HG02571 (cell line): ENCODE measurements around the gene GNG2.

Experiments used
- ATAC-seq: cut with Tn5 transposase; IDR thresholded peaks from one replicate; pipeline ENCODE4 v1.9.1; 2021; ENCODE audit warnings: mild to moderate bottlenecking, moderate library complexity; ENCODE audit not compliant: unreplicated experiment

Gene GNG2

DNA sequence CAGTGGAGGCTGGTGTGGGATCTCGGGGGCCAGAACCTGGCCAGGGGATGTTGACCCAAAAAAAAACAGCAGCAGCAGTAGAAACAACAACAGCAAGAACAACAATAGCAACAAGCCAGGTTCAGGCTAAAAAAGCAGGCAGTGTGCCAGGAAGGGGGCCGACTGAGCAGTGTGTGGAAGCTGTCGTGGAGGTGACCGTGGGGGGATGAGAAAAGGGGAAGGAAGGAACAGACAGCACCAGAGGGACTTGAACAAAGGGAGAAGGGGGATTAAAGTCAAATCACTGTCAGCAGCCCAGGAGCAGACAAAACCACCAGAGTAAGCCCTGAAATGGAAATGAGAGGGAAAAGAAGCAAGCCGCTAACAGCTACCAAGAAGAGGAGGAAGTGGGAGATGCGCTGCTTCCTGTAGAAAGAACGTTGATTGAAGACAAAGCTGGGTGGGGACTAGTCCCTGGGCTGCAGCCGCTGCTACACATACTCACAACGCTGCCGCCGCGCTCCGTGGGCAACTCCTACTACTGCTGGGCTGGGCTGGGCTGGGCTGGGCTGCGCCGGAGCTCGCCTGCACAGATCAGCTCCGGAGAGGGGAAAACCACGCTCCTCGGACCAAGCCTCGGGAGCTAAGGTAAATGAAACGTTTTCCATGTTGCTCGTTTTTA is at the start of gene GNG2:
Gene GNG2, plus strand, starts transcription at position 449 of the 661 bp plus-strand sequence. CDS start 90,067 bp downstream, outside the sequence.
- peak; percentile 92 for ATAC-seq

DNA sequence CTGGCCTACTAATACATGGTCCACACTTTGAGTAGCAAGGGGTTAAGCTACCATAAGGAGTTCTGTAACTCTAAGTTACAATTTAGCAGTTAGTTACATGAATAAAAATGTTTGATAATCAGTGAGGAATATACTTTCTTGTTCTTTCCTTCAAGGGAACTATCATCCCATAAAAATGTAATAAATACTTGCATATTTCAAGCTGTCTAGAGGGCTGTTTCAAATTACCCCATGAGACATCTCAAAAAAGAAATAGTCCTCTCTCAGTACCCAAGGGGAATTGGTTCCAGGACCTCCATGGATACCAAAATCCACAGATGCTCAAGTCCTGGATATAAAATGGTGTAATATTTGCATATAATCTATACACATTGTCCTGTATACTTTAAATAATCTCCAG is 48.7 kb upstream of the GNG2 start:
- ATAC-seq = no peak

GRCh38 chr14:51816031-51816430 is 44.4 kb upstream of the GNG2 start:
- ATAC-seq = no peak

GRCh38 chr14:51817326-51817725 is 43.1 kb upstream of the GNG2 start:
- no peak for ATAC-seq

DNA sequence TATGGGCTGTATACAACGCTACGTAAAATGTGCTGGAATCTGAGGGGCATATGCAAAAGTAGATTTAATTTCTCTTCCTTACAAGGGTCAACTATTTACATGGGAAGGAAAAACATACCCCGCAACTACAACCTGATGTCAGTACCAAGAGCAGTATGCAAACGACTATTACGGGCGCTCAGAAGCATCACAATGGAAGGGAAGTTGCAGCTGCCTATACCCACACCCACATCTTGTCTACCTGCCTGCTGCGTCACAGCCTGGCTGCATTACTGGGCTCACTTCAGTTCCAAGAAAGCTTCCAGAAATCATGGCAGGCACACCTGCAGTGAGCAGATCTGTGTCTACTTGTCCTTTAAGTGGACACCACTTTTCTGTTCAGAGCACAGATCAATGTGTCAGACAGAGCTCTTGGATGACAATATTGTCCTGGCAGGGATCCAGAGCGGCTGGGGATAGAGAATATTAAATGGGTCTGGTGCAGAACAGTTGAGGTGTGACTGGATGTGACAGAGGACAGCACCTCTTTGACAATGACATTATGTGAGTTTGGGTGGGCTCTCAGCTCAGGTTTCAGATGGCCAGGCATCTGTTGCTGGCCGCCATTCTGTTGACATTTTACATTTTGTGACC is 41.5 kb upstream of the GNG2 start:
- ATAC-seq = no peak

GRCh38 chr14:51821822-51822221 is 38.6 kb upstream of the GNG2 start:
- ATAC-seq = no peak

DNA sequence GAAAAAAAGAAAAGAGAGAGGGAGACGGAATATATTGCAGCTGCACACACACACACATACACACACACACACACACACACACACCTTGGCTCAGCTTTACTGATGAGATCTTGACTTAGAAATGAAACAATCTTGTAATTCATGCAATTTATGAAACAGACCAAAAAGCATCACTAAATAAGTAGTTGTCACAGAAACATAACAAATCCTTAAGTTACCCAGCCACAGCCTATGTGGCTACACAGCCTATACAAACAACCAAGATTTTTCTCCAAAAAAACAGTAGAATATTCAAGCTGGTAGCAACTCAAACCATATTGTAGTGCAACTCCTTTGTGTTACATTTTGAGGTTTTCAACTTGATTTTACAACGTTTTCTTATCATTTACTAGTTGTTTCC is 37.9 kb upstream of the GNG2 start:
- ATAC-seq = no peak

- no peak for ATAC-seq
Observed at GRCh38 chr14:51823706-51824105, 36.7 kb upstream of the GNG2 start.

DNA sequence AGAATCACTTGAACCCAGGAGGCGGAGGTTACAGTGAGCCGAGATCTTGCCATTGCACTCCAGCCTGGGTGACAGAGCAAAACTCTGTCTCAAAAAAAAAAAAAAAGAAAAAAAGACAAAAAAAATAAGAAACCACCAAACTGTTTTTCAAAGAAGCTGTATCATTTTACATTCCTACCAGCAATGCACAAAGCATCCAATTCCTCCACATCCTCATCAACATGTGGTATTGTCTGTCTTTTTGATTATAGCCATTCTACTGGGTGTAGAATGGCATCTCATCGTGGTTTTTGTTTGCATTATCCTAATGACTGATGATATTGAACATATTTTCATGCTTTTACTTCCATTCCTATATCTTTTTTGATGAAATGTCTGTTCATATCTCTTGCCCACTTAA is 36.2 kb upstream of the GNG2 start:
- no peak for ATAC-seq

DNA sequence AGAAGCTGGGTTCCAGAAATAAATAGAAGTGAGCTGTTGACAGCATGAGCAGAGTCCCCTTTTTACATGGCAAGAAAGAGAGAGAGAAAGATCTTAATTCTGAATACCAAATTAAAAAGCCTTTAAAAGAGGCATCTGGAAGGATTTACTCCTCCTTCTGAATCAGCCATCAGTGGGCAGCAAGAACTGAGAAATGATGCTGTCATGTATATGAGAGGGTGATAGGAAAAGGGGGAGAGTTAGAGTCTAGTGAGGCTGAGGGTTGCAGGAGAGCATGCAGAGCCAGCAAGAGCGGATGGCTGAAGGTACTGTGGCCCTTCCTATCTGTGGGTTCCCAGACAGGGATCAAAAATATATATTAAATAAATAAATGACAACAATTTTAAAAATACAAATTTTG is 34.5 kb upstream of the GNG2 start:
- no peak for ATAC-seq

DNA sequence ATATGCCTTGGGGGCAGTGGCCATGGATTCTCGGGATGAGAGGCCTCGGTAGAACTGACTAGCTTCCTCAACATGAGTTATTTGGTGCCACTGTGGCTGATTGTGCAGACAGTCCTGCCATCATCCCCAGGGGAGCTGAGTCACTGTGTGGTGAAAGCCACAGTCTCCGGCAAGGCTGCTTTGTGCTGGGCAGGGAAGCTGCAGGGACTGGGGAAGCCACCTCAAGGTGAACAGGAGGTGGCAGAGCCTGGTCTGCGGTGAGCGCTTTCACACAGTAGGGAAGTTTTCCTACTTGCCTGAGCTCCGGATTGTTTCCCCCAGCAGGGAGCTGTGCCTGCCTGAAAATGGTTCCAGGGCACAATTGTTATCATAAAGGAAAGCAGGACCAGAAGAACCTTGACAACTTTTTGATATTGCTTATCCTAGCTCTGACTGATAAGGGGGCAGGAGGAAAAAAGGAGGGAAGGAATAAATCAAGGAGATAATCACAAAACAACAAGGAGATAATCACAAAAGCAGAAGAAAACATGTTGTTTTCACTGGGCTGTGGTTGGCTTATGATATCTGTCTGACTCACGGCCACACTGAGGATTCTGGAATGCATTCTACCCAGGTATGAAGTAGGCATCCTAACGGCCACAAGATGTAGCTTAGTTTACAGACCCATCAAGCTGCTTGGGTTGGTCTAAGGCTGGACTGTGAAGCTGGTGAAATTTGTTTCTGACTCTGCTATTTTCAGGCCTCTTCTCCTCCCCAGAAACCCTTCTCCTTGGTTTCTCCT is 32.2 kb upstream of the GNG2 start:
- ATAC-seq = peak; percentile 92

- ATAC-seq = no peak
Observed at GRCh38 chr14:51834240-51834639, 26.2 kb upstream of the GNG2 start.

DNA sequence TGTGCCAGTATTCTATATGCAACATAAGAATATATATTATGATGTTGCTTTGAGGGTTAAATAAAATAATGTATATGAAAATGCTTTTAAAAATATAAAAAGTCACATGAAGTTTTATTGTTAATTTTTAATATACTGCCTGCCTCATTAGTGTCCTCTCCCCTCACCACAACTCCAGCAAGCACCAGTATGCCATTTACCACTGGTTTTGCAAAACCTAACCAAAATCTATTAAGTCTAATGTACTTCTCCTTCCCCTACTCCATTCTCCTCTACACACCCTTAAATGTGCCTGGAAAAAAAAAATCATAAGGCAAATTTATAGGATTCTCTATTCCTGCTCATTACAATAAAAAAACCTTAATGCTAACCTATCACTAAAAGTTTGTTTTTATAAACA is 24.0 kb upstream of the GNG2 start:
- ATAC-seq = no peak

DNA sequence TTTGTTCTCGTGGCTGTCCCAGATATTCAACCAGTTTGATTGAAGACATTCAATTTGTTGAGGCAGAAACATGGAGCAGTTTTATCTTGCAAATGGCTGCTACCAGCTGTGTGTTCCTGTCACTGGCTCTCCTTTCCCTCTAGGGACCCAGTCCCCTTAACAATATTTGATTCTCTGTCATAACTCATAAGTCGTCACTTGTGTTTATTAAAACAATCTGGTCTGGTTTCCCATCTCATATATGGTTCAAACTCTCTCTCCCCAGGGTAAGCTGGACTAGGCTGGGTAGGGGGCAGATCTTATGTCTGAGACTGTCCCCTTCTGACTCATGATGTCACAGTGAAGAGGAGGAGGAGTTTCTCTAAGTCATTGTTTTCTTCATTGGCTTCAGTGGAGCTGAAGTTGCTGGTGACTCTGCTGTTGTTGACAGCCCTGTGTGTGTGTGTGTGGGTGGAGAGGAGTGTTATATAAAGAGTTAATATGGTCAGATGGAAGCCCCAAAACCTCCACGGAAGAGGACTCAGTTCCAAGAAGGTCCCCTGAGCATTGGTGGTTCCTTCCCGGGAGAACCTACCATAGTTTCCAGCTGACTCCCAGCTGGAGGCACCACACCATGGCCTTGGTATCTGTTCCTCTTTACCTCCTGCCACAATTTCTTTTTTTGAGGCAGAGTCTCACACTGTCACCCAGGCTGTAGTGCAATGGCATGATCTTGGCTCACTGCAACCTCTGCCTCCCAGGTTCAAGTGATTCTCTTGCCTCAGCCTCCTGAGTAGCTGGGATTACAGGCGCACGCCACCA is 16.1 kb upstream of the GNG2 start:
- peak; percentile 27 for ATAC-seq

GRCh38 chr14:51845811-51846210 is 14.6 kb upstream of the GNG2 start:
- no peak for ATAC-seq

DNA sequence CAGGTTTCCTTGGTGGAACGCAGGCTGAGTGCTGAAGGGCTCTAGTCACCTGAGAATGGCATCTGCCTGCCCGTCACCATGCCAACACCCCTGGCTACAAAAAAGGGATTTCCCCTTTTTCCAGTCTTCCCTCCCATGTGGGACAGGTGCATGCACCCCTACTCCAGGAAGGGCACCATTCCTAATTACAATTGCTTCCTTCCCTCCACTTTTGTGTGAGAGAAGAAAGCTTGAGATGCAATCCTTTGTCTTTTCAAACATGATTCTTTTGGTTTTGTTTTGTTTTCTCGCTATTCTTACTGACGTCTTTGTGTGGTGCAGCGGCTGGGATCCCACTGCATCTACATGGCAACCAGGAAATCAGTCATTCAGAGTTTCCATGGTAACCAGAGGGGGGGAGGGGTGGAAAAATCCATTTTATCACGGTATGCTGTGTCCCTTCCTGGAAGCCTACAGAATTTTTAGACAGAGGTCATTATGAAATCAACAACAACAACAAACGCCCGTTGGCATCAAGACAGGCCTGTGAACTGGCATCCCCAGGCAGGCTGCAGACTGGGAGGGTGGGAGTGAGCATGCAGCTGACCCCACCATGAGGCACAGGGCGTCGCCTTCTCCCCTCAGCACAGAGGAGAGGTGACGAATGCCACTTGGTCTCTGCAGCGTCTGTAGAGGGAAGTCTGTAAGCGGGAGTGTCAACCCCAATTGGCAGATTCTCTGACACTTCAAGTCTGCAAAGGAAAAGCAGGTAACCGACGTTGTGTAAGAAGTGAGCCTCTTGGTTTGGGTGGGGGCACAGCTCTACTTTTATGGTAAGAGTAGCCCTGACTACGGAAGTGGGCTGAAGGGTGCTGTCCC is 13.6 kb upstream of the GNG2 start:
- peak; percentile 74 for ATAC-seq

GRCh38 chr14:51847489-51847796 is 13.0 kb upstream of the GNG2 start:
- no peak for ATAC-seq

- no peak for ATAC-seq
Observed at GRCh38 chr14:51848120-51848519, 12.3 kb upstream of the GNG2 start.

GRCh38 chr14:51849097-51849496 is 11.3 kb upstream of the GNG2 start:
- ATAC-seq = no peak

GRCh38 chr14:51850651-51851050 is 9.8 kb upstream of the GNG2 start:
- ATAC-seq = no peak

DNA sequence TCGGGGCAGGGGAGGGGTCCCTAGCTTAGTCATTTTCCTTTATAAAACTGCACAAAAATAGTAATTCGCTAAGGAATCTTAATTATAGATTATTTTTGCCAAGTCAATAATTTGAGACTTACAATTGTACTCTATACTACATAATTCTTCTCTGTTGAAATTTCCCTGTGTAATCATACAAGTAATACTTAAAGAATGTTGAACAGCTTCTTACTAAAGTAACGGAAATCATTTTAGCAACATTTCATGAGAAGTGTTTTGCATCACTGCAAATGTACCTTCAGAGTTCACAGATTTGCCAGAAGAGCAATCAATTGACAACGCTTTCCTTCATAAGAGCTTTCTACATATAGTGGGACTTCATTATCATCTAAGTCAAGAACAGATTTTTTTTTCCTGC is 7.9 kb upstream of the GNG2 start:
- no peak for ATAC-seq
